Esophagus (tissue), 2 donors: ENCODE measurements around the gene EXOSC6. TPM values are rescaled to one million over a fixed set of nuclear protein-coding genes. Genes with fewer than 3 reads are reported as not detected.
"Not testable (repeated sequence)": the region's sequence is repeated elsewhere in the genome, so short reads cannot be mapped to it uniquely, and the experiment has no call there.

Source experiments
- H3K27ac ChIP-seq, 2 donors: one replicate each; pipeline ENCODE4 v1.5.1; 2013; ENCODE audit warnings: low read depth in 2 of 2, mild to moderate bottlenecking in 2 of 2, inconsistent platforms in 1 of 2, low read length in 1 of 2, moderate library complexity in 1 of 2
- H3K27me3 ChIP-seq, 2 donors: one replicate each; pipeline ENCODE4 v1.6.1; 2013; ENCODE audit warnings: low read length in 2 of 2, control low read depth in 1 of 2, mild to moderate bottlenecking in 1 of 2; ENCODE audit not compliant: insufficient read depth in 2 of 2, control insufficient read depth in 1 of 2
- H3K36me3 ChIP-seq, 2 donors: one replicate each; pipeline ENCODE4 v1.6.1; 2013; ENCODE audit warnings: low read length in 1 of 2; ENCODE audit not compliant: control insufficient read depth in 2 of 2, insufficient read depth in 2 of 2
- H3K4me1 ChIP-seq, 2 donors: one replicate each; pipeline ENCODE4 v1.6.1; 2013; ENCODE audit warnings: low read length in 1 of 2; ENCODE audit not compliant: control insufficient read depth in 2 of 2, insufficient read depth in 2 of 2
- H3K4me3 ChIP-seq, 2 donors: one replicate each; pipeline ENCODE4 v1.5.1; 2013; ENCODE audit warnings: low read length in 2 of 2, mild to moderate bottlenecking in 2 of 2, low read depth in 1 of 2, moderate library complexity in 1 of 2
- H3K9me3 ChIP-seq, 2 donors: one replicate each; pipeline ENCODE4 v1.6.1; 2013; ENCODE audit warnings: mild to moderate bottlenecking in 2 of 2, low read depth in 1 of 2, low read length in 1 of 2, moderate library complexity in 1 of 2; ENCODE audit not compliant: control insufficient read depth in 2 of 2, insufficient read depth in 1 of 2
- WGBS, 2 donors: extraction: QIAGEN DNeasy Blood & Tissue Kit; methylation state at CpG; one replicate each; pipeline ENCODE4 v1.1.7; 2013; 5-methylcytosine and 5-hydroxymethylcytosine counted together
- polyA plus RNA-seq, 2 donors: library from polyadenylated mRNA; stranded (reverse); fragments of 200-250 nt; gene quantifications; one replicate each; pipeline ENCODE4 v1.2.3, GENCODE V29; 2013
- donor health status: healthy with polysubstance abuse.
- donor health status: Bipolar disorder and iron deficiency.

Gene EXOSC6
- polyA plus RNA-seq, 2 donors = 6.9 to 7.0 TPM

- H3K27me3 ChIP-seq = no peaks in the 10 kb centered on the region
- no peaks in the 10 kb centered on the region for H3K9me3 ChIP-seq
- H3K36me3 ChIP-seq = peaks cover 27 to 68% of the 10 kb centered on the region in 2 donors
- H3K27ac ChIP-seq = no peak overlapping the region
- no peaks in the 10 kb centered on the region for H3K4me1 ChIP-seq
- H3K4me3 ChIP-seq = no peak overlapping the region
- WGBS, 2 donors = 67 to 84% methylated on average over 4 of the region's 4 CpGs
These were observed 5.7 kb upstream of the EXOSC6 start for GRCh38 chr16:70257391-70257790.

GRCh38 chr16:70255574-70255973 lies 3.8 kb upstream of the EXOSC6 start:
- H3K4me1 ChIP-seq = no peaks in the 10 kb centered on the region
- peaks cover 22 to 66% of the 10 kb centered on the region in 2 donors for H3K36me3 ChIP-seq
- WGBS, 2 donors = 87 to 88% methylated on average over 9 of the region's 9 CpGs
- no peaks in the 10 kb centered on the region for H3K9me3 ChIP-seq
- H3K27me3 ChIP-seq = no peaks in the 10 kb centered on the region
- H3K4me3 ChIP-seq = no peak overlapping the region
- no peak overlapping the region for H3K27ac ChIP-seq

- Histone ChIP-seq H3K4me1 (no peaks in the 10 kb centered on the region), H3K9me3 (no peaks in the 10 kb centered on the region), H3K27ac (no peak overlapping the region), H3K27me3 (no peaks in the 10 kb centered on the region), H3K4me3 (no peak overlapping the region), H3K36me3 (peaks cover 17 to 60% of the 10 kb centered on the region in 2 donors)
- WGBS, 2 donors = 94 to 99% methylated on average over 7 to 12 of the region's 12 CpGs
These were observed 3.2 kb upstream of the EXOSC6 start for GRCh38 chr16:70254965-70255286.

DNA sequence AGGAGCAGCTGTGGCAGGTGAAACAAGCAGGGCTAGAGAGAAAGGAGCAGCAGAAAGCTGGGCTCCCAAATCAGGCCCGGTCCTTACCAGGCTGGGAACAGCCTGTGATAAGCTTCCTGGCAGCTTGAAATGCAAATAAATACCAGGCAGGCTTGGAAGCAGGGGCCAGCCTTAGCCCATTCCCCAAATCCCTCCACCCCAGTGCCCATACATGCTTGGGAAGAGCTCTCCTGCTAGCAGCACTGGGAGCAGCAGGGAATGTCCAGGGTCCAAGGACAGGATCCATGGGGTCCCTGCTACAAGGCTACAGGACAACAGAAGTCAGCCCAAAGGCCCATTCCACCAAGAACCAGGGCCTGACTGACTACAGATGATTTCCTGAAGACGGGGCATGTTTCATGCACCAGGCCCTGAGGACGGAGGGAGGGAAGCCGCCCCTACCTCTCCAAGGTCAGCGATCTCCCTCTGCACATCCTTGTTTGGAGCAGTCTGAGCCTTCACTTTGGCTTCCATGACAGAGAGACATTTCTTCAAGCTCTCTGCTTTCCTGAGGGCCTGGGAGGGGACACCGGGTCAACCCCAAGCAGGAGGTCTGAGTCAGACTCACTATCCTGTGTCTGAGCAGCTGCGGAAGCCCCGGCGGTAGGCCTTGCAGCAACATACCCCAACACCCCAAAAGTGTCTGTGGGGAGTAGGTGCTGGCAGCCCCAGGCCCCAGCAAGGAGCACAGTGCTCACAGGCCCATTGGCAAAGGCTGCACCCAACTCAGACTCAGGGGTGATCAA lies 2.6 kb upstream of the EXOSC6 start:
- Histone ChIP-seq H3K4me3 (no peak overlapping the region), H3K9me3 (no peaks in the 10 kb centered on the region), H3K36me3 (peaks cover 17 to 59% of the 10 kb centered on the region in 2 donors), H3K27me3 (no peaks in the 10 kb centered on the region), H3K27ac (no peak overlapping the region), H3K4me1 (no peaks in the 10 kb centered on the region)
- WGBS, 2 donors = 90 to 95% methylated on average over 9 of the region's 9 CpGs

- peaks cover 17 to 50% of the 10 kb centered on the region in 2 donors for H3K36me3 ChIP-seq
- 78 to 82% methylated on average over 16 of the region's 16 CpGs for WGBS, 2 donors
These were observed 1.8 kb upstream of the EXOSC6 start for GRCh38 chr16:70253291-70254106.

DNA sequence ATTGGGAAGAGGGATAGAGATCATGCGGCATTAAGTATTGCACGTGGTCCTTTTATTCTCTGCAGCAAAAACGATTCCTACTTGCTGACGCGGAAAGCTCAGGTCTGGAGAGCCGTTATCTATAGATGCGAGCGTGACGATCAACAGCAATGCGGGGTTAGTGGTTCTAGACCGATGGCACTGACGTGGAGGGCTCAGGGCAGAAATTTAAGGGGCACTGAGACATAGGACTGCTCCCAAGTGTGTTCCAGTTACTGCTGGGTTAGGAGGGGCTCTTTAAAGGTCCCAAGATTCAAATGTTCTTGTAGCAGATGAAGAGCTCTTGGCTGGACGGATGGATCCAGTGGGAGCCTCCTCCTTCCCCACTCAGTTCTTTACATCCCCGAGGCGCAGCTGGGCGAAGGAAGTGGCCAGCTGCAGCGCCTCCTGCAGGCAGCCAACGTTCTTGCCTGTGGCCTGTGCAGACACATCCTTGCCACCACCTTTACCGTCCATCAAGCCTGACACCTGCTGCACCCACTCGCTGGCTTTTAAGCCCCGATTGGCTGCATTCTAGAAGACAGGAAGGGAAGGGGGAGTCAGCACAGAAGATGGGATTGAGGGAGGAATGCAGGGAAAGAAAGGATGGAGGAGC lies 732 bp upstream of the EXOSC6 start:
- Histone ChIP-seq H3K9me3 (no peaks in the 10 kb centered on the region), H3K27ac (no peak overlapping the region), H3K4me1 (no peaks in the 10 kb centered on the region), H3K36me3 (peaks cover 10 to 41% of the 10 kb centered on the region in 2 donors), H3K27me3 (no peaks in the 10 kb centered on the region), H3K4me3 (no peak overlapping the region)
- 78 to 84% methylated on average over 21 of the region's 21 CpGs for WGBS, 2 donors

More at GRCh38 chr16:70253291-70254106, 1.8 kb upstream of the EXOSC6 start:
- no peak overlapping the region for H3K27ac ChIP-seq
- H3K4me3 ChIP-seq = no peak overlapping the region
- H3K9me3 ChIP-seq = no peaks in the 10 kb centered on the region
- H3K27me3 ChIP-seq = no peaks in the 10 kb centered on the region
- no peaks in the 10 kb centered on the region for H3K4me1 ChIP-seq

DNA sequence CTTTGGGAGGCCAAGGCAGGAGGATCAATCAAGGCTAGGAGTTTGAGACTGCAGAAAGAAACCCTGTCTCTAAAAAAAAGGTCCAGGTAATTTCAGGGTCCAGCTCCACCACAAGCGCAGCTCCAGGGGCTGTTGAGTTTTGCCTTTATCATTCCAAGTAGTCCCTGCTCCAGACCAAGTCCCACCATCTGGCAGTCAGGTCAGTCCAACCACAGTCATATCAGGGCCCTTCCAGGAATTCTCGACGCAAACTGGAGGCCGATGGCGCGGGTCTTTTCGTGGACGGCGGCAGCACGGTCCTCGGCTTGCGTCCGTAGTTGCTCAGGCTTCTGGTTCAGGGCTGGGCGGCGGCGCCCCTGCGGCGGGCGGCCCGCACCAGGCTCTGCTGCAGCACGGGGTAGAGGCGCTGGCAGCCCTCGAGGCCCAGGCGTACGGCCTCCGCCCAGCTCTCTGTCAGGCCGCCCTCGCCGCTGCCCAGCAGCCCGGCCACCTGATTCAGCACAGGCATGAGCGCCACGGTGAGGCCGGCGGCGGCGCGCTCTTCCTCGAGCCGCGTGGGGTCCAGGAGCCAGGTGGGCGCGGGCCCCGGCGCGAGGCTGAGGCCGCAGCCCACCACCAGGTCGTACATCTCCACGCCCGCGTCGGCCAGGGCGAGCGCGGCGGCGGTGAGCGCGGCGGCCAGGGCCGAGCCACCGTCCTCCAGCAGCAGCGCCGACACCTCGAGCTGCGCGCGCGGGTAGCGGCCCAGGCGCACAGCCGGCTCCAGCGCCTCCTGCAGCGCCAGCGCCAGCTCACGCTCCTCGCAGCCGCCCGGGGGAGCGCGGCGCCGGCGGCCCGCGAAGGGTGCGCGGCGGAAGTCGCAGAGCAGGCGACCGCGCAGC lies 752 bp downstream of the EXOSC6 start:
- no peaks in the 10 kb centered on the region for H3K27me3 ChIP-seq
- peak overlapping the region; percentile 75 to 95 for H3K4me3 ChIP-seq
- no peaks in the 10 kb centered on the region for H3K4me1 ChIP-seq
- H3K36me3 ChIP-seq = peaks cover 7 to 36% of the 10 kb centered on the region in 2 donors
- WGBS, 2 donors = 1% methylated on average over 83 to 92 of the region's 92 CpGs
- H3K27ac ChIP-seq = peak overlapping the region; percentile 91 to 94
- H3K9me3 ChIP-seq = no peaks in the 10 kb centered on the region

DNA sequence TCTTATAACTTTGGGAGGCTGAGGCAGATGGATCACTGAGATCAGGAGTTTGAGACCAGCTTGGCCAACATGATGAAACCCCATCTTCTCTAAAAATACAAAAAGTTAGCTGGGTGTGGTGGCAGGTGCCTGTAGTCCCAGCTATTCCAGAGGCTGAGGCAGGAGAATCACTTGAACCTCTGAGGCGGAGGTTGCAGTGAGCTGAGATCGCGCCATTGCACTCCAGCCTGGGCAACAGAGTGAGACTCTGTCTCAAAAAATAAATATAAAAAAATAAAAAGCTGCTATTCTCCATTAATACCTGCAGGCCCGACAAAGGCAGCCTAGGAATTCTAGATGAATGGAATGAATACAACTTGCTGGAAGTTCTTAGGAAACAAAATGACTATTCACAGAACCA lies 2.0 kb downstream of the EXOSC6 start:
- H3K36me3 ChIP-seq = peaks cover 7 to 28% of the 10 kb centered on the region in 2 donors
- not testable (repeated sequence) for H3K27ac ChIP-seq, H3K27me3 ChIP-seq, H3K9me3 ChIP-seq, H3K4me1 ChIP-seq, H3K4me3 ChIP-seq
- 74 to 83% methylated on average over 4 of the region's 4 CpGs for WGBS, 2 donors

GRCh38 chr16:70238773-70239172 lies 13.0 kb downstream of the EXOSC6 start:
- not testable (repeated sequence) for H3K36me3 ChIP-seq, H3K4me1 ChIP-seq, H3K27me3 ChIP-seq

More at GRCh38 chr16:70238773-70239172, 13.0 kb downstream of the EXOSC6 start:
- H3K4me3 ChIP-seq, H3K27ac ChIP-seq, H3K9me3 ChIP-seq: not testable (repeated sequence)
